H1 (cell line): ENCODE results near the gene NPM1. TPM values are rescaled to one million over a fixed set of nuclear protein-coding genes. Genes with fewer than 3 reads are reported as not detected.

Source experiments
- CTCF ChIA-PET: fragments of 300-600 bp; sonication (Branson Sonifier 250); formaldehyde crosslinking; loops from one replicate; lab custom pipeline; 2021; ENCODE audit not compliant: partially characterized antibody; lab: Charles Lee
- POLR2A ChIA-PET: fragments of 300-600 bp; sonication (Branson Sonifier 250); formaldehyde crosslinking; loops from one replicate; lab custom pipeline; 2021; ENCODE audit warnings: inconsistent platforms; ENCODE audit not compliant: partially characterized antibody; lab: Charles Lee
- DNase-seq, 2 experiments: peaks; one replicate each; pipeline versions ENCODE4 v3.0.0 to v3.0.0-alpha.2; 2010 to 2022; ENCODE audit warnings: low spot score in 2 of 2, low read depth in 1 of 2, mixed read lengths in 1 of 2
- FAIRE-seq: peaks from 2 replicates; lab custom pipeline; 2011; peaks lifted over from hg19 to GRCh38; lab: Jason Lieb, UNC
- H2AFZ ChIP-seq: 2 replicates; pipeline ENCODE4 v1.8.1; 2012; ENCODE audit warnings: low read length, inconsistent platforms
- H2AK5ac ChIP-seq: 2 replicates; pipeline ENCODE4 v1.6.1; 2013; ENCODE audit warnings: low read depth, low read length
- H2BK120ac ChIP-seq: replicated peaks from 2 replicates; pipeline ENCODE3; 2013; ENCODE audit warnings: low read depth, low read length, inconsistent platforms
- H2BK12ac ChIP-seq: 2 replicates; pipeline ENCODE4 v1.6.1; 2013; ENCODE audit warnings: low read depth, low read length
- H2BK15ac ChIP-seq: 2 replicates; pipeline ENCODE4 v1.6.1; 2013; ENCODE audit warnings: low read length
- H2BK20ac ChIP-seq: 2 replicates; pipeline ENCODE4 v1.6.1; 2013; ENCODE audit warnings: low read length
- H2BK5ac ChIP-seq: 2 replicates; pipeline ENCODE4 v1.6.1; 2013; ENCODE audit warnings: low read depth, low read length
- H3K14ac ChIP-seq: 2 replicates; pipeline ENCODE4 v1.6.1; 2013; ENCODE audit warnings: inconsistent platforms; ENCODE audit not compliant: insufficient read length
- H3K18ac ChIP-seq: 2 replicates; pipeline ENCODE4 v1.6.1; 2013; ENCODE audit warnings: low read length; ENCODE audit errors: extremely low read depth
- H3K23ac ChIP-seq: 2 replicates; pipeline ENCODE4 v1.6.1; 2013; ENCODE audit warnings: inconsistent platforms; ENCODE audit not compliant: insufficient read length
- H3K23me2 ChIP-seq: 2 replicates; pipeline ENCODE4 v1.6.1; 2013; ENCODE audit warnings: low read depth, low read length
- H3K27ac ChIP-seq: 2 replicates; pipeline ENCODE4 v1.6.1; 2011; ENCODE audit warnings: low read depth, low read length, inconsistent platforms
- H3K27me3 ChIP-seq, 4 experiments: replicated peaks in 1 of 4; 1 replicate in 1 of 4; 2 replicates in 3 of 4; pipeline versions ENCODE4 v1.6.1 to v1.8.1; 2011 to 2013; ENCODE audit warnings: low read length in 3 of 4, mild to moderate bottlenecking in 3 of 4, inconsistent platforms in 2 of 4, mixed read lengths in 2 of 4, moderate library complexity in 1 of 4; ENCODE audit not compliant: control insufficient read depth in 3 of 4, insufficient read depth in 3 of 4; ENCODE audit errors: extremely low read depth in 1 of 4
- H3K36me3 ChIP-seq, 4 experiments: 2 replicates each; pipeline versions ENCODE4 v1.6.1 to v1.8.1; 2011 to 2013; ENCODE audit warnings: mild to moderate bottlenecking in 4 of 4, low read length in 3 of 4, moderate library complexity in 2 of 4, control low read depth in 1 of 4, inconsistent platforms in 1 of 4; ENCODE audit not compliant: insufficient read depth in 4 of 4, control insufficient read depth in 2 of 4
- H3K4ac ChIP-seq: replicated peaks from 2 replicates; pipeline ENCODE3; 2013; ENCODE audit warnings: low read length, low read depth, mixed read lengths, inconsistent platforms; ENCODE audit not compliant: insufficient read length
- H3K4me1 ChIP-seq, 4 experiments: replicated peaks in 1 of 4; 1 replicate in 1 of 4; 2 replicates in 3 of 4; pipeline versions ENCODE4 v1.6.1 to v1.8.1; 2011 to 2013; ENCODE audit warnings: low read length in 3 of 4, inconsistent platforms in 2 of 4, mixed read lengths in 1 of 4; ENCODE audit not compliant: insufficient read depth in 4 of 4, control insufficient read depth in 3 of 4
- H3K4me2 ChIP-seq, 2 experiments: 2 replicates each; pipeline versions ENCODE4 v1.6.1 to v1.8.1; 2011 to 2013; ENCODE audit warnings: low read depth in 2 of 2, low read length in 2 of 2, control low read depth in 1 of 2, inconsistent platforms in 1 of 2, mild to moderate bottlenecking in 1 of 2; ENCODE audit not compliant: insufficient read depth in 1 of 2
- H3K4me3 ChIP-seq, 4 experiments: fragments of 200-600, 300-600 bp in 1 of 4; sonication (generic), shearing (Covaris generic), sonication (Bioruptor Twin) in 1 of 4; 2 replicates each; pipeline versions ENCODE4 v1.5.1 to v1.8.1; 2011 to 2016; ENCODE audit warnings: low read length in 4 of 4, low read depth in 3 of 4, control low read depth in 2 of 4, inconsistent platforms in 2 of 4, mild to moderate bottlenecking in 2 of 4, mixed read lengths in 1 of 4, moderate library complexity in 1 of 4; ENCODE audit not compliant: insufficient read depth in 2 of 4; ENCODE audit errors: extremely low read depth in 1 of 4
- H3K56ac ChIP-seq: replicated peaks from 2 replicates; pipeline ENCODE3; 2013; ENCODE audit warnings: low read depth, mild to moderate bottlenecking, mixed read lengths, low read length, inconsistent platforms; ENCODE audit not compliant: insufficient read length
- H3K79me1 ChIP-seq: 2 replicates; pipeline ENCODE4 v1.6.1; 2013; ENCODE audit warnings: low read depth, low read length, control low read depth
- H3K79me2 ChIP-seq, 2 experiments: 2 replicates each; pipeline versions ENCODE4 v1.6.1 to v1.8.1; 2012 to 2013; ENCODE audit warnings: low read length in 2 of 2, mild to moderate bottlenecking in 2 of 2, inconsistent platforms in 1 of 2; ENCODE audit not compliant: insufficient read depth in 2 of 2, control insufficient read depth in 1 of 2
- H3K9ac ChIP-seq, 4 experiments: replicated peaks in 1 of 4; 1 replicate in 1 of 4; 2 replicates in 3 of 4; pipeline versions ENCODE4 v1.6.1 to v1.8.1; 2011 to 2013; ENCODE audit warnings: low read depth in 3 of 4, low read length in 3 of 4, control low read depth in 2 of 4, mild to moderate bottlenecking in 2 of 4, moderate library complexity in 2 of 4, inconsistent platforms in 1 of 4; ENCODE audit errors: extremely low read depth in 1 of 4
- H3K9me3 ChIP-seq, 2 experiments: 2 replicates each; pipeline versions ENCODE4 v1.6.1 to v1.8.1; 2012 to 2013; ENCODE audit warnings: mild to moderate bottlenecking in 2 of 2, moderate library complexity in 2 of 2, control low read depth in 1 of 2, inconsistent platforms in 1 of 2, low read depth in 1 of 2, low read length in 1 of 2, mixed read lengths in 1 of 2; ENCODE audit not compliant: insufficient read depth in 2 of 2
- H4K20me1 ChIP-seq, 2 experiments: replicated peaks in 1 of 2; 2 replicates each; pipeline versions ENCODE3 to v1.8.1; 2011 to 2013; ENCODE audit warnings: inconsistent platforms in 2 of 2, low read length in 2 of 2, mild to moderate bottlenecking in 1 of 2; ENCODE audit not compliant: insufficient read depth in 2 of 2, control insufficient read depth in 1 of 2
- H4K5ac ChIP-seq: 2 replicates; pipeline ENCODE4 v1.6.1; 2013; ENCODE audit warnings: low read length, low read depth, mixed read lengths, inconsistent platforms; ENCODE audit not compliant: insufficient read length
- H4K8ac ChIP-seq: 2 replicates; pipeline ENCODE4 v1.8.0; 2013; ENCODE audit warnings: mild to moderate bottlenecking, moderate library complexity, low read length, inconsistent platforms; ENCODE audit not compliant: insufficient read depth; ENCODE audit errors: extremely low read depth
- H4K91ac ChIP-seq: replicated peaks from 2 replicates; pipeline ENCODE3; 2013; ENCODE audit warnings: low read length, mixed read lengths, inconsistent platforms; ENCODE audit not compliant: insufficient read length
- BACH1 ChIP-seq: IDR thresholded peaks from 2 replicates; pipeline ENCODE4 v1.6.1; 2012; ENCODE audit warnings: low read length, improper control_type of control experiment
- EGR1 ChIP-seq: IDR thresholded peaks from 2 replicates; pipeline ENCODE4 v1.6.1; 2011; ENCODE audit warnings: low read depth, low read length, borderline replicate concordance
- GABPA ChIP-seq: IDR thresholded peaks from 2 replicates; pipeline ENCODE4 v1.6.1; 2011; ENCODE audit warnings: mild to moderate bottlenecking, low read length, moderate library complexity, borderline replicate concordance; ENCODE audit not compliant: insufficient read depth
- GTF2F1 ChIP-seq: IDR thresholded peaks from 2 replicates; pipeline ENCODE4 v1.6.1; 2012; ENCODE audit warnings: low read depth, low read length, improper control_type of control experiment, borderline replicate concordance
- NANOG ChIP-seq: IDR thresholded peaks from 2 replicates; pipeline ENCODE4 v1.6.1; 2011; ENCODE audit warnings: low read length, low read depth, mild to moderate bottlenecking, inconsistent platforms; ENCODE audit not compliant: insufficient read depth, poor library complexity, severe bottlenecking
- POLR2AphosphoS5 ChIP-seq: IDR thresholded peaks from 2 replicates; pipeline ENCODE4 v1.6.1; 2011; ENCODE audit warnings: low read depth, low read length
- SIN3A ChIP-seq, 2 experiments: IDR thresholded peaks in 1 of 2; conservative IDR thresholded peaks in 1 of 2; 2 replicates each; pipeline ENCODE4 v1.6.1; 2011 to 2012; ENCODE audit warnings: low read length in 2 of 2, improper control_type of control experiment in 1 of 2, low read depth in 1 of 2, mild to moderate bottlenecking in 1 of 2
- SIRT6 ChIP-seq: IDR thresholded peaks from one replicate; pipeline ENCODE4 v1.7.1; 2012; ENCODE audit warnings: low read length, inconsistent platforms
- SP1 ChIP-seq: IDR thresholded peaks from 2 replicates; pipeline ENCODE4 v1.6.1; 2011; ENCODE audit warnings: low read depth, low read length
- SRF ChIP-seq: IDR thresholded peaks from 2 replicates; pipeline ENCODE4 v1.6.1; 2011; ENCODE audit warnings: mild to moderate bottlenecking, low read depth, low read length, moderate library complexity
- TCF12 ChIP-seq: IDR thresholded peaks from 2 replicates; pipeline ENCODE4 v1.6.1; 2011; ENCODE audit warnings: low read depth, mild to moderate bottlenecking, low read length
- TEAD4 ChIP-seq: IDR thresholded peaks from 2 replicates; pipeline ENCODE4 v1.6.1; 2012; ENCODE audit warnings: low read depth, low read length, inconsistent platforms, mixed read lengths
- WGBS, 2 experiments: shearing (Covaris generic) in 1 of 2; methylation state at CpG; one replicate each; pipeline versions ENCODE4 v1.1.6 to v1.1.7; 2013 to 2015; ENCODE audit warnings: low lambda C conversion rate in 2 of 2, mixed read lengths in 2 of 2, inconsistent platforms in 1 of 2, low coverage in 1 of 2, missing lambda C conversion rate in 1 of 2; ENCODE audit not compliant: insufficient replicate concordance in 2 of 2, insufficient coverage in 1 of 2, insufficient read length in 1 of 2; ENCODE audit errors: extremely low coverage in 1 of 2, missing lambda C conversion rate in 1 of 2; 5-methylcytosine and 5-hydroxymethylcytosine counted together
- polyA plus RNA-seq, 7 experiments: library from polyadenylated mRNA; depleted of rRNA in 3 of 7; stranded (reverse) in 5 of 7; unstranded in 2 of 7; fragments of >200 nt in 5 of 7; fragments of 200-250 nt in 2 of 7; gene quantifications; 1 replicate in 5 of 7; 2 replicates in 1 of 7; 4 replicates in 1 of 7; pipeline versions ENCODE4 v1.2.1 to v1.2.3, GENCODE V29; 2011 to 2013; ENCODE audit warnings: missing spikeins in 2 of 7, mixed read lengths in 2 of 7
- total RNA-seq: library from RNA; stranded (reverse); fragmentation: NEBNext Ultra II Directional; extraction: Animal tissue kit (Norgen Biotek cat#: 25700); gene quantifications from 2 replicates; pipeline ENCODE4 v1.2.1, GENCODE V29; 2021

NPM1 gene
- total and polyA plus RNA-seq, 2 of the 8 experiments (the other 6 are each of a cell fraction or from before 2014, with no cell fraction given) = 2,182 to 4,042 TPM

DNA sequence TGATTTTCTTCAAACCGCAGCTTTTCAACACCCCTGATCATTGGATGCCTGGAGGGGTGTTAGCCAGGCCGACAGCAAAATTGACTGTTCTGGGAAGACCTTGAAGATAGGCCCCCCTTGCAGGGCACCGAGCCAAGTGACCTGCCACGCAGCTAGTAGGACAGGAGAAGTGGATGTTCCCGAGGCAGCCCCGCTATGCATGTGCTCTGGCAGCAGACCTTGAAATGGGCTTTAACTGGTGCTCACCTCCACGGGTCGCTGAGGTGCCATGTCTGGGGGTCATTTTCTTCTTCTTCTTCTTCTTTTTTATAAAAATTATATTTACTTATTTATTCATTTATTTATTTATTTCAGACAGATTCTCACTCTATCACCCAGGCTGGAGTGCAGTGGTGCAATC is 44.4 kb downstream of the NPM1 start:
- Histone ChIP-seq H4K91ac (no peak overlapping the region), H3K4me1 (peaks cover 0 to 14% (median 9%) of the 10 kb centered on the region in 4 experiments; a peak in 4 of 7 replicates), H2BK5ac (no peak overlapping the region), H3K18ac (no peak overlapping the region), H2AFZ (no peak overlapping the region), H2AK5ac (no peak overlapping the region), H3K23me2 (no peaks in the 10 kb centered on the region; the same call in 1 of the 2 replicates), H3K36me3 (no peaks in the 10 kb centered on the region), H4K20me1 (no peaks in the 10 kb centered on the region), H3K56ac (no peak overlapping the region), H3K27me3 (no peaks in the 10 kb centered on the region), H3K79me1 (no peaks in the 10 kb centered on the region), H3K14ac (no peak overlapping the region), H2BK120ac (no peak overlapping the region), H3K4me2 (no peak overlapping the region), H2BK20ac (no peak overlapping the region), H3K79me2 (no peaks in the 10 kb centered on the region), H3K4ac (no peak overlapping the region), H4K5ac (no peak overlapping the region), H3K9me3 (no peaks in the 10 kb centered on the region), H2BK12ac (no peak overlapping the region), H4K8ac (no peak overlapping the region), H3K9ac (no peak overlapping the region), H2BK15ac (no peak overlapping the region), H3K23ac (no peak overlapping the region), H3K4me3 (no peak overlapping the region), H3K27ac (no peak overlapping the region)
- ChIA-PET POLR2A (interaction anchor here (1.9 kb wide), 1 partner anchor 16 kb away, joined by 4 read pairs; no protein-coding TSS in a partner anchor), CTCF (interaction anchor here (0.6 to 6.3 kb wide), 4 partner anchors 11 to 36 kb away, joined by 3 to 56 read pairs (median 5); partner anchors contain the start of gene FGF18)
- TF ChIP-seq SIRT6 (no peak), SP1 (no peak), TCF12 (no peak), NANOG (no peak), SRF (no peak), GABPA (no peak), TEAD4 (no peak), POLR2AphosphoS5 (no peak), BACH1 (no peak), GTF2F1 (no peak), SIN3A (conservative IDR thresholded peaks at IDR 0.05 in 1 of 2, IDR thresholded peaks at IDR 0.05 in 1 of 2; ENCODE audit: low read depth in 1 of 2, low read length in 2 of 2) (no peak), EGR1 (no peak)
- WGBS, 2 experiments = 79% methylated on average over 8 of the region's 8 CpGs; no CpG with 5 or more reads in 1 of the 2 experiments
- no peak for DNase-seq
- FAIRE-seq = no peak
